ENCODE data around the gene NUP210. TPM values are rescaled to one million over a fixed set of nuclear protein-coding genes. Genes with fewer than 3 reads are reported as not detected.

The NUP210 gene
- total RNA-seq, 1 experiment from 2014 or later, result 11.4 TPM

DNA sequence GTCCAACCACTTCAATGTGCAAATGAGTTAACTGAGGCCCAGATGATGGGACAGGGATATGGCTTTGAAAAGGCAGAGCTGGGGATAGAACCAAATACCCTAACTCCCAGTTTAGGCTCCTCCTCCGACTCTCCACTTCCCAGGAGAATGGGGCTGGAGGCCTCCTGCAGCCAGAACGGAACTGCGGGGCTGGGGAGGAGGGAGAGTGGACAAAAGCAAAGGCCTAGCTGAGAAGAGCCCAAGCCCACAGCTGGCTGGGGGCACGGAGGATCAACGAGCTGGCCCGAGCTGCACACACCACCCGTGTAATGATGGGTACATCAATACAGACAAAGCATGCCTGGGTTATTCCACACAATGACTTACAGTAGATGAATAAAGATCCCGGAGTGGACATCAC is 74.8 kb downstream of the NUP210 start:
- Histone ChIP-seq H3K9me3 (ENCODE audit: low read depth, low read length, poor library complexity, severe bottlenecking) (no peaks in the 10 kb centered on the region), H3K4me1 (ENCODE audit: insufficient read depth, low read length, poor library complexity, severe bottlenecking) (peaks cover 8% of the 10 kb centered on the region), H3K36me3 (ENCODE audit: insufficient read depth, low read length, poor library complexity, severe bottlenecking) (no peaks in the 10 kb centered on the region), H3K27me3 (replicated peaks; ENCODE audit: insufficient read depth, low read depth, low read length, poor library complexity) (no peaks in the 10 kb centered on the region), H3K27ac (ENCODE audit: low read depth, low read length, poor library complexity, severe bottlenecking) (no peak overlapping the region), H3K4me3 (ENCODE audit: low read depth, low read length, poor library complexity, severe bottlenecking) (no peak overlapping the region)
- POLR2A ChIA-PET (ENCODE audit: low non-redundant PET), result no interaction called here
- intact Hi-C loops (cut with micrococcal nuclease; ENCODE audit: unreplicated experiment), result no loop called here
- TF ChIP-seq, protein P1, sequence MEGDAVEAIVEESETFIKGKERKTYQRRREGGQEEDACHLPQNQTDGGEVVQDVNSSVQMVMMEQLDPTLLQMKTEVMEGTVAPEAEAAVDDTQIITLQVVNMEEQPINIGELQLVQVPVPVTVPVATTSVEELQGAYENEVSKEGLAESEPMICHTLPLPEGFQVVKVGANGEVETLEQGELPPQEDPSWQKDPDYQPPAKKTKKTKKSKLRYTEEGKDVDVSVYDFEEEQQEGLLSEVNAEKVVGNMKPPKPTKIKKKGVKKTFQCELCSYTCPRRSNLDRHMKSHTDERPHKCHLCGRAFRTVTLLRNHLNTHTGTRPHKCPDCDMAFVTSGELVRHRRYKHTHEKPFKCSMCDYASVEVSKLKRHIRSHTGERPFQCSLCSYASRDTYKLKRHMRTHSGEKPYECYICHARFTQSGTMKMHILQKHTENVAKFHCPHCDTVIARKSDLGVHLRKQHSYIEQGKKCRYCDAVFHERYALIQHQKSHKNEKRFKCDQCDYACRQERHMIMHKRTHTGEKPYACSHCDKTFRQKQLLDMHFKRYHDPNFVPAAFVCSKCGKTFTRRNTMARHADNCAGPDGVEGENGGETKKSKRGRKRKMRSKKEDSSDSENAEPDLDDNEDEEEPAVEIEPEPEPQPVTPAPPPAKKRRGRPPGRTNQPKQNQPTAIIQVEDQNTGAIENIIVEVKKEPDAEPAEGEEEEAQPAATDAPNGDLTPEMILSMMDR (conservative IDR thresholded peaks at IDR 0.05; ENCODE audit: low read depth, low read length), result no peak
- TF ChIP-seq EZH2 (IDR thresholded peaks at IDR 0.05; ENCODE audit: borderline replicate concordance, low read depth, low read length, poor library complexity, severe bottlenecking), result no peak
- BruUV-seq (replicated peaks), result no TSS peak
- no peak for DNase-seq (ENCODE audit: low spot score)
- CTCF ChIA-PET, result no interaction called here

- H3K27ac ChIP-seq (ENCODE audit: low read depth, low read length, poor library complexity, severe bottlenecking), result no peak overlapping the region
- H3K27me3 ChIP-seq (replicated peaks; ENCODE audit: insufficient read depth, low read depth, low read length, poor library complexity), result no peaks in the 10 kb centered on the region
- intact Hi-C loops (cut with micrococcal nuclease; ENCODE audit: unreplicated experiment), result no loop called here
- CTCF ChIA-PET, result no interaction called here
- POLR2A ChIA-PET (ENCODE audit: low non-redundant PET), result no interaction called here
- BruUV-seq (replicated peaks), result no TSS peak
- H3K36me3 ChIP-seq (ENCODE audit: insufficient read depth, low read length, poor library complexity, severe bottlenecking), result no peaks in the 10 kb centered on the region
- no peak overlapping the region for H3K4me3 ChIP-seq (ENCODE audit: low read depth, low read length, poor library complexity, severe bottlenecking)
- no peak for DNase-seq (ENCODE audit: low spot score)
- H3K4me1 ChIP-seq (ENCODE audit: insufficient read depth, low read length, poor library complexity, severe bottlenecking), result peaks cover 8% of the 10 kb centered on the region
- no peaks in the 10 kb centered on the region for H3K9me3 ChIP-seq (ENCODE audit: low read depth, low read length, poor library complexity, severe bottlenecking)
- TF ChIP-seq, protein P1 (conservative IDR thresholded peaks at IDR 0.05; ENCODE audit: low read depth, low read length), result no peak
- no peak for TF ChIP-seq EZH2 (IDR thresholded peaks at IDR 0.05; ENCODE audit: borderline replicate concordance, low read depth, low read length, poor library complexity, severe bottlenecking)
Observed at GRCh38 chr3:13344663-13345062, 75.5 kb downstream of the NUP210 start.

- intact Hi-C loops (cut with micrococcal nuclease; ENCODE audit: unreplicated experiment), result no loop called here
- Histone ChIP-seq H3K27me3 (replicated peaks; ENCODE audit: insufficient read depth, low read depth, low read length, poor library complexity) (no peaks in the 10 kb centered on the region), H3K9me3 (ENCODE audit: low read depth, low read length, poor library complexity, severe bottlenecking) (no peaks in the 10 kb centered on the region), H3K36me3 (ENCODE audit: insufficient read depth, low read length, poor library complexity, severe bottlenecking) (no peaks in the 10 kb centered on the region), H3K4me1 (ENCODE audit: insufficient read depth, low read length, poor library complexity, severe bottlenecking) (peaks cover 8% of the 10 kb centered on the region), H3K27ac (ENCODE audit: low read depth, low read length, poor library complexity, severe bottlenecking) (no peak overlapping the region), H3K4me3 (ENCODE audit: low read depth, low read length, poor library complexity, severe bottlenecking) (no peak overlapping the region)
- no TSS peak for BruUV-seq (replicated peaks)
- no peak for DNase-seq (ENCODE audit: low spot score)
- no peak for TF ChIP-seq EZH2 (IDR thresholded peaks at IDR 0.05; ENCODE audit: borderline replicate concordance, low read depth, low read length, poor library complexity, severe bottlenecking)
- TF ChIP-seq, protein P1 (conservative IDR thresholded peaks at IDR 0.05; ENCODE audit: low read depth, low read length), result no peak
- CTCF ChIA-PET, result no interaction called here
- POLR2A ChIA-PET (ENCODE audit: low non-redundant PET), result no interaction called here
Observed at GRCh38 chr3:13343601-13344000, 76.5 kb downstream of the NUP210 start.

Measured in A673 (cell line).